COLO829 (cell line): ENCODE data around the gene NDUFV1.

ENCODE experiments used
- DNase-seq: peaks from one replicate; pipeline ENCODE4 v3.0.0; 2012; ENCODE audit warnings: low spot score

The NDUFV1 gene

GRCh38 chr11:67640758-67641337 lies 34.1 kb downstream of the NDUFV1 start:
- DNase-seq: no peak

- no peak for DNase-seq
Measured at GRCh38 chr11:67641338-67642172, 34.8 kb downstream of the NDUFV1 start.

- DNase-seq: no peak
Measured at GRCh38 chr11:67642173-67643120, 35.7 kb downstream of the NDUFV1 start.

- no peak for DNase-seq
Measured at GRCh38 chr11:67644042-67644441, 37.3 kb downstream of the NDUFV1 start.

- no peak for DNase-seq
Measured at GRCh38 chr11:67644472-67645418, 38.0 kb downstream of the NDUFV1 start.

GRCh38 chr11:67645521-67646461 lies 39.1 kb downstream of the NDUFV1 start:
- no peak for DNase-seq

GRCh38 chr11:67646535-67647336 lies 40.0 kb downstream of the NDUFV1 start:
- no peak for DNase-seq

- no peak for DNase-seq
Measured at GRCh38 chr11:67647471-67647870, 40.7 kb downstream of the NDUFV1 start.

GRCh38 chr11:67648140-67648795 lies 41.5 kb downstream of the NDUFV1 start:
- DNase-seq: no peak

GRCh38 chr11:67648796-67649613 lies 42.3 kb downstream of the NDUFV1 start:
- DNase-seq: no peak

- DNase-seq: no peak
Measured at GRCh38 chr11:67649634-67650510, 43.1 kb downstream of the NDUFV1 start.

GRCh38 chr11:67651976-67652781 lies 45.4 kb downstream of the NDUFV1 start:
- peak; percentile 49 for DNase-seq

GRCh38 chr11:67652965-67653845 lies 46.5 kb downstream of the NDUFV1 start:
- DNase-seq: no peak

- no peak for DNase-seq
Measured at GRCh38 chr11:67654225-67654624, 47.5 kb downstream of the NDUFV1 start.
